Endothelial cell (in vitro differentiated cells): ENCODE measurements around the gene ATP2A3. TPM values are rescaled to one million over a fixed set of nuclear protein-coding genes. Genes with fewer than 3 reads are reported as not detected.

ENCODE experiments used
- DNase-seq: peaks from one replicate; pipeline ENCODE4 v3.0.0; 2021; ENCODE audit warnings: low spot score
- H3K27ac Mint-ChIP-seq: one replicate; pipeline ENCODE4 v1.8.0; 2021; ENCODE audit warnings: mixed read lengths, inconsistent platforms; ENCODE audit not compliant: unreplicated experiment
- H3K27me3 Mint-ChIP-seq: one replicate; pipeline ENCODE4 v1.8.0; 2021; ENCODE audit warnings: mild to moderate bottlenecking, moderate library complexity, mixed read lengths, inconsistent platforms; ENCODE audit not compliant: unreplicated experiment
- H3K36me3 Mint-ChIP-seq: one replicate; pipeline ENCODE4 v1.8.0; 2021; ENCODE audit warnings: mild to moderate bottlenecking, low read depth, mixed read lengths, inconsistent platforms; ENCODE audit not compliant: unreplicated experiment
- H3K4me1 Mint-ChIP-seq: one replicate; pipeline ENCODE4 v1.8.0; 2021; ENCODE audit warnings: mild to moderate bottlenecking, mixed read lengths, inconsistent platforms; ENCODE audit not compliant: unreplicated experiment
- H3K4me3 Mint-ChIP-seq: one replicate; pipeline ENCODE4 v1.8.0; 2021; ENCODE audit warnings: mild to moderate bottlenecking, mixed read lengths, inconsistent platforms; ENCODE audit not compliant: unreplicated experiment
- H3K9me3 Mint-ChIP-seq: one replicate; pipeline ENCODE4 v1.8.0; 2021; ENCODE audit warnings: mixed read lengths, inconsistent platforms; ENCODE audit not compliant: unreplicated experiment
- CTCF ChIP-seq: fragments of 200-600 bp; sonication (generic); IDR thresholded peaks from one replicate; pipeline ENCODE4 v1.5.0; 2021; ENCODE audit warnings: antibody characterized with exemption; ENCODE audit not compliant: unreplicated experiment
- total RNA-seq: library from RNA; stranded (reverse); fragmentation: NEBNext Ultra II Directional; extraction: Animal tissue kit (Norgen Biotek cat#: 25700); gene quantifications from one replicate; pipeline ENCODE4 v1.2.1, GENCODE V29; 2021; ENCODE audit not compliant: unreplicated experiment

Gene ATP2A3
- total RNA-seq, 1 donor from 2014 or later = 116 TPM

- no peak for TF ChIP-seq CTCF
- H3K9me3 Mint-ChIP-seq = no peaks in the 10 kb centered on the region
- H3K36me3 Mint-ChIP-seq = peaks cover 4% of the 10 kb centered on the region
- H3K27me3 Mint-ChIP-seq = peaks cover 13% of the 10 kb centered on the region
- peaks cover 29% of the 10 kb centered on the region for H3K4me1 Mint-ChIP-seq
- DNase-seq = no peak
- H3K27ac Mint-ChIP-seq = no peak overlapping the region
- no peak overlapping the region for H3K4me3 Mint-ChIP-seq
Observed at GRCh38 chr17:3986939-3987335, 22.7 kb upstream of the ATP2A3 start.

- DNase-seq = no peak
- Mint-ChIP-seq H3K27me3 (peaks cover 18% of the 10 kb centered on the region), H3K4me1 (peaks cover 34% of the 10 kb centered on the region), H3K4me3 (no peak overlapping the region), H3K36me3 (peaks cover 3% of the 10 kb centered on the region), H3K9me3 (no peaks in the 10 kb centered on the region), H3K27ac (peak overlapping the region; percentile 36)
- TF ChIP-seq CTCF = no peak
Observed at GRCh38 chr17:3986270-3986938, 22.2 kb upstream of the ATP2A3 start.

- DNase-seq = no peak
- Mint-ChIP-seq H3K27ac (no peak overlapping the region), H3K27me3 (peaks cover 21% of the 10 kb centered on the region)
Observed at GRCh38 chr17:3985846-3986245, 21.6 kb upstream of the ATP2A3 start.

GRCh38 chr17:3983606-3984484, 19.6 kb upstream of the ATP2A3 start:
- H3K9me3 Mint-ChIP-seq = no peaks in the 10 kb centered on the region
- no peak overlapping the region for H3K4me3 Mint-ChIP-seq
- peak; percentile 56 for DNase-seq
- no peaks in the 10 kb centered on the region for H3K36me3 Mint-ChIP-seq
- H3K27ac Mint-ChIP-seq = peak overlapping the region; percentile 97
- peaks cover 41% of the 10 kb centered on the region for H3K4me1 Mint-ChIP-seq
- H3K27me3 Mint-ChIP-seq = peaks cover 21% of the 10 kb centered on the region
- no peak for TF ChIP-seq CTCF

More at GRCh38 chr17:3985846-3986245, 21.6 kb upstream of the ATP2A3 start:
- Mint-ChIP-seq H3K36me3 (no peaks in the 10 kb centered on the region), H3K4me3 (no peak overlapping the region), H3K4me1 (peaks cover 35% of the 10 kb centered on the region), H3K9me3 (no peaks in the 10 kb centered on the region)
- no peak for TF ChIP-seq CTCF
